NCI-H187 treated with DMSO at 0.1 percent for 48 hours (cell line): Measurements from ENCODE around the gene TMEM59L.

Experiments
- DNase-seq: peaks from one replicate; lab custom pipeline; 2025; lab: John Stamatoyannopoulos, UW

TMEM59L gene

DNA sequence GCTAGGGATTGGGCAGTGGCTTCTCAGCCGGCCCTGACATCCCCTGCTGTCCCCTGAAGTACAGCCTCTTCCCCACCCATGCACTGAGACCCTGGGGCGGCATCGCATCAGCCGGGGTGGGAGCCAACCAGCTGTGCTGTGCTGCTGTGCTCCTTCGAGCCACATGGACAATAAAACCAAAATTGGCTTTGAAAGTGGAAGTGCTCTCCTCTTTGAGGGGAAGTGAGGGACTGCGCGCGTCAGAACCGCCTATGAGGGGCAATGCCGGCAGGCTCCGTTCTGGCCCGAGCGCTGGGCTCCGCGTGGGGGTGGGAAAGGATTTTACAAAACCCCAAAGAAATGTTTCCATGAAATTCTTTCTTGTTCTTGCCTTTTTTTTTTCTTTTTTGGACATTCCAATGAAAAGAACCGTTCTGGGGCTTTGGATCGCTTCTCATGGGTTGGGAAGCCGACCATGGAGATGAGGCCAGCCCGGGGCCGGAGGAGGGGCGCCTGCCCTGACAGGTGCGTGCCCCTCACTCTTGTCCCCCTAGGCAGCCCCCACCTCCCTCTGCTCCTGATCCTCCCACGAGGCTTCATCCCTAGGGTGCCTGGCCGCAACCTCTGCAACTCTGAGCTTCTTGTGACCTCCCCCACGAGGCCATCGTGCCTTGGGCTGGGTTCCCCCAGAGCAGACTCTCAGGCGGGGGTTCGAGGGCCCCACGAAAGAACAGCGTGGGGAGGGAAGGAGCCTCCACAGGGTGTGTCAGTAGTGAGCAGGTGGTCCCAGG, 46.8 kb downstream of the TMEM59L start:
- no peak for DNase-seq

DNA sequence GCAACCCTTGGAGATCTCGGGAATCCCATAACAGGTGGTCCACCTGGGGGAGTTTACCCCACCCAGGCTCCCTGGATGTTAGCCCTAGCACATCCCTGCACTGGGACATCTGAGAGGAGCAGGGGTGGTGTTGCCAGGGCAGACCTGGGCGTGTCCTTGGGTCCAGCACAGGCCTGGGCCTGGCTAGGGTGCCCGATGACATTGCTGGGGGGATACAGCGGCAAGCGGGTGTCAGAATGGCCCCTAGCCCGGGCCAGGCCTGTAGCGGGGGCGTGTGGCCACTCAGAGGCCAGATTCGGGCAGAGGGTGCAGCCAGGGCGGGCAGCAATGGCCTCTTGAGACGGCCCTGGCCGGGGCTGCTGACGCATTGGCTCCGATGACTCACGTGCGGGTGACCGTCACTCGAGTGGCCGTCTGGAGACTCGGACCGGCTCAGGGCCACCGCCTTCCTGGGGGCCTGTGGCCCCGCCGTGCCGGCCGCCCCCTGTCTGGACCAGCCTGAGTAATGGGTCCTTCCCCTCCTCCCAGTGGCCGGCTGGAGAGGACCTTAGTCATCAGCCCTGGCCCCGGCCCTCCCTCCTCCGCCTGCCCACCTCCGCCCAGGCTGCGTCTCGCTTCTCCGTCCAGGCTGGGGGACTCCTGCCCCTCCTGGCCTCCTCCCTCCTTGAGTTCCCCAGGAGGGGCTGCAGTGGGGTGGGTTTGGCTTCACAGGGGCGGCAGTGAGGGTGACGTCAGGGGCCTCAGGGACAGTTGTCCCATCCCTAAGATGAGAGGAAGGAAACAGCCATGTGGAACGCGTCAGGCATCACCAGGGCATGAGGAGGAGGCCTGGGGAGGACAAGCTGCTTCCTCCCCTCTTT, 47.6 kb downstream of the TMEM59L start:
- no peak for DNase-seq

DNA sequence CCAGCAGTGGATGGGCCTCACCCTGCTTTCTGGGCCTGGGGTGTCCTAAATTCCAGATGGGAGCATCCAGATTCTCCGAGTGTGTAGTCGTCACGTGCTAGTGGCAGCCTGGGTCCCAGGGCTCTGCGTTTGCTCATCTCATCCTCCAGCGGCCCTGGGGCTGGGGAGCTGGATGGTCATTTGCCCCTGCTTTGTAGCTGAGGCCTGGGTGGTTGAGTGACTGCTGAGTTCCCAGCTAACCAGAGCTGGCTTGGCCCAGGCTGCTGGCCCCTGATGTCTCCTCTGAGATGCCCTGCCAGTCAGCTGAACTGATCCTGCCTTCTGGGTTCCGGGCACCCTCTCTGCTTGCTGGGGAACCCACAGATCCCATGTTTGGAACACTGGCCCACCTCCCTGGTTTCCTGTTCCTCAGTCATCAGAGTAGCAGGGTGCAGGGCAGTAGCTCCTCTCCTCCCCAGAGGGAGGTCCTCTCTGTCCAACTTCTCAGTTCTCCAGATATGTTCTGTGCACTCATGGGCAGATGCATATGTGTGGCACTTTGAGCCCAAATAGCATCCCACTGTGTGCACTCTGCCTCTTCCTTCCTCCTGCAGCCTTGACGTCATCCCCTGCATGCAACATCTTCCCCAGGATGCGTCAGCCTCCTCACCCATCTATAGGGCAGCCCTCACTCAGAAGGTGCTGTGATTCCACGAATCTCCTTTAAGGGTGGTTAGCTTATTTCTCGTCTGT, 48.4 kb downstream of the TMEM59L start:
- DNase-seq = no peak

DNA sequence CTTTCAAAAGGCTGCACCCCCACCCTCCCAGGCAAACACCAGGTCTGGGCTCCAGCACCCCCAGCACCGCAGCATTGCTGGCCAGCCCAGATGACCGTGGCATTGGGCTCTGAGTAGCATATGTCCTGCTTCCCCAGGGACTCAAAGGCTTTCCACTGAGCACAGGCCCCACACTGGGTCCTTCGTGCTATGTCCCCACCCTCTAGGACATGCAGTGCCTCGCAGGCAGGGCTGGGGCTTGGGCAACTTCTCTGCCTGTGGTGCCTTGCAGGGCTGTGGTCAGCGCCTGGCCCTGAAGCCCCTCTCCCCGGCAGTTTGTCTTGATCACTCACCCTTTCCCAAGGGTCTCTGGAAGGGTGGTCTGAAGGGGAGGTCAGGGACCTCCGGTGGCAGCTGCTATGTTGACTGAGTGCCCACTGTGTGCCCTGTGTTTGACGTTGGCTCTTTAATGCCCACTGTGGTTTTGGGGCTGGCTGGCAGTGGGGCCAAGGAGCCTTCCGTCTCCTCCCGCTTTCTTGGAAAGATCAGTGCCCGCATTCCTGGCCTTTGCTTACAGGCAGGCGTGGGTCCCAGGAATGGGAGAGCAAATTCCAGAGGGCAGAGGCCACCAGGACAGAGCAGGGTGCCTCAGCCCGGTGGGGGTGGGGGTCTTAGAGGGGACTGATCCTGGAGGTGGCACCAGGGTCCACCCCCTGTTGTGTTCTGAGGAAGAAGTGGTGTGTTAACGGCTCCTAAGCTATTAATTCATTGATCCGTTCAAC, 50.5 kb downstream of the TMEM59L start:
- DNase-seq = no peak

DNA sequence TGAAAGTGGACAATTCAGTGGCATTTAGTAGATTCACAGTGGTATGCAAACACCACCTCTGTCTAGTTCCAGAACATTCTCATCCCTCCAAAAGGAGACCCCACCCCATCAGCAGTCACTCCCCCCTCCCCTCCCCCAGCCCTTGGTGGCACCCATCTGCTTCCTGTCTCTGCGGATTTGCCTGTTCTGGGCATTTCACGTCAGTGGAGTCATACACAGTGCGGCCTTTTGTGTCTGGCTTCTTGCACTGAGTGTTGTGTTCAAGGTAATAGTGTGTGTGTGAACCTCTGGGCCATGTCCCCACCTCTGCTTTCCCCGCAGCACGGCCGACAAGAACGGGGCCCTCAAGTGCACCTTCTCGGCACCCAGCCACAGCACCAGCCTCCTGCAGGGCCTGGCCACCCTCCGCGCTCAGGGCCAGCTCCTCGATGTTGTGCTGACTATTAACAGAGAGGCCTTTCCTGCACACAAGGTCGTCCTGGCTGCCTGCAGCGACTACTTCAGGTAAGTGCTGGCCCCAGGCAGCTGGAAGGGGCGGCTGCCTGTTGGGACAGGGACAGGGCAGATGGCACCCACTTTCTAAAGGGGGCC, 51.4 kb downstream of the TMEM59L start:
- DNase-seq = no peak

DNA sequence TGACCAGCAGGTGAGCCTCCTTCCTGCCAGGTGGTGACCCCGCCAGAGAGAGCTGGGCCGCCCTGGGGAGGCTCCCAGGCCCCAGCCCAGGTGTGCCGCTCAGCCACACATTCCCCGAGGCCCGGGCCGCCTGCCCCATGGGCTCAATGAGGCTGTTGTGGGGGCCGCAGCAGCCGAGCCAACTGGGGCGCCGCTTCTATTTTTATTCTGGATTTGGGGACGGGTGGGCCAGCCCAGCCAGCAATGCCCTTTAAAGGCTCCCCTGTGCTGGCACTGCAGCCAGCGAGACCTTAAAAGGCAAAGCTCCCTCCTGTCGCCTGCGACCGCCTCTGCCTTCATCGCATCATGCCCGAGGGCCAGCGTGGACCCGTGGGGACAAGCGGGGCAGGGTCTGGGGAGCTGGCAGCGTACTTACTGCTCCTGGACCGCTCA, 53.1 kb downstream of the TMEM59L start:
- DNase-seq = no peak

DNA sequence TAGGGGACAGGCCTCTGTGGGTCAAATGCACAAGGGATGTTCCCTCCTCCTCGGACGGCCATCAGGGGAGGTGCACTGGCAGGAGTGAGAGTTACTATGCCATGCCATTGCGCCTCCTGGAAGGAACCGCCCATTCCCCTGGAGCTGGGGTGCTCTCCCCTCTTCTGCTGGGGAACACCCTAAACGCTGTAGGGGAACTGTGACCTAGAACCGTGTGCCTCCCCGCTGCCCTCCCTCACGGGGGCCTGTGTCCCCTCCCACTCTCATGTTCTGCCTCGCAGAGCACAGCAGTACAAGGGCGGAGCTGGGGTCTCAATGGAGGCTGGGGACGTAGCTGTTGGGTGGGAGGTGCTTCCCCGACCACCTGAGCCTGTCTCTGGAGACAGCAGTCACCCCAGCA, 53.6 kb downstream of the TMEM59L start:
- DNase-seq = no peak

DNA sequence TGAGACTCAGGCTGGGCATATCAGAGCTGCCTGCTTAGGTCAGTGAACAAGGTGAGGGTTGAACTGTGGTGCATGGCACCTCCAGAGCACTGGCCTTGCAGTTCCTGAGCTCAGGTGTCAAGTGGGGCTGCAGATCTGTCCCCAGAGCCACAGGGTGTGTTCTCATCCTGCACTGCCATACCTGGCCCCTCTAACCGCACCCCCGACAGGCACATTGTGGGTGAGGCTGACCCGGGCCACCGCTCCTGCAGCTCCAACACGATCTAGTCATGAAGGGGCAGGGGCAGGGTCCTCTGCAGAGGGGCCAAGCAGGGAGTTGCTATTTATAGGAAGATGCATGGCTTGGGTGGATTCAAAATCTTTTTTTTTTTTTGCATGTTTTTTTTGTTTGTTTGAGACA, 54.1 kb downstream of the TMEM59L start:
- no peak for DNase-seq

DNA sequence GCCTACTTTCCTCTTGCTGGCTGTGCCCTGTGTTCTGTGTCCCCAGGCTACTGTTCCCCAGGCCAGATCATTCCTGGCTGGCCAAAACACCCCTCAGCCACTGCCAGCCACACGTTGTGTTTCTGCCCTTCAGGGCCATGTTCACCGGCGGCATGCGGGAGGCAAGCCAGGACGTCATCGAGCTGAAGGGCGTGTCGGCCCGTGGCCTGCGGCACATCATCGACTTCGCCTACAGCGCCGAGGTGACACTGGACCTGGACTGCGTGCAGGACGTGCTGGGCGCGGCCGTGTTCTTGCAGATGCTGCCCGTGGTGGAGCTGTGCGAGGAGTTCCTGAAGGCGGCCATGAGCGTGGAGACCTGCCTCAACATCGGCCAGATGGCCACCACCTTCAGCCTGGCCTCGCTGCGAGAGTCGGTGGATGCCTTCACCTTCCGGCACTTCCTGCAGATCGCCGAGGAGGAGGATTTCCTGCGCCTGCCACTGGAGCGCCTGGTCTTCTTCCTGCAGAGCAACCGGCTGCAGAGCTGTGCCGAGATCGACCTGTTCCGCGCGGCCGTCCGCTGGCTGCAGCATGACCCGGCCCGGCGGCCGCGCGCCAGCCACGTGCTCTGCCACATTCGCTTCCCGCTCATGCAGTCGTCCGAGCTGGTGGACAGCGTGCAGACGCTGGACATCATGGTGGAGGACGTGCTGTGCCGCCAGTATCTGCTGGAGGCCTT, 55.0 kb downstream of the TMEM59L start:
- no peak for DNase-seq

DNA sequence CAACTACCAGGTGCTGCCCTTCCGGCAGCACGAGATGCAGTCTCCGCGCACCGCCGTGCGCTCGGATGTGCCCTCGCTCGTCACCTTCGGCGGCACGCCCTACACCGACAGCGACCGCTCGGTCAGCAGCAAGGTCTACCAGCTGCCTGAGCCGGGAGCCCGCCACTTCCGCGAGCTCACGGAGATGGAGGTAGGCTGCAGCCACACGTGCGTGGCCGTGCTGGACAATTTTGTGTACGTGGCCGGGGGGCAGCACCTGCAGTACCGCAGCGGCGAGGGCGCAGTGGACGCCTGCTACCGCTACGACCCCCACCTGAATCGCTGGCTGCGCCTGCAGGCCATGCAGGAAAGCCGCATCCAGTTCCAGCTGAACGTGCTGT, 55.6 kb downstream of the TMEM59L start:
- DNase-seq = no peak

DNA sequence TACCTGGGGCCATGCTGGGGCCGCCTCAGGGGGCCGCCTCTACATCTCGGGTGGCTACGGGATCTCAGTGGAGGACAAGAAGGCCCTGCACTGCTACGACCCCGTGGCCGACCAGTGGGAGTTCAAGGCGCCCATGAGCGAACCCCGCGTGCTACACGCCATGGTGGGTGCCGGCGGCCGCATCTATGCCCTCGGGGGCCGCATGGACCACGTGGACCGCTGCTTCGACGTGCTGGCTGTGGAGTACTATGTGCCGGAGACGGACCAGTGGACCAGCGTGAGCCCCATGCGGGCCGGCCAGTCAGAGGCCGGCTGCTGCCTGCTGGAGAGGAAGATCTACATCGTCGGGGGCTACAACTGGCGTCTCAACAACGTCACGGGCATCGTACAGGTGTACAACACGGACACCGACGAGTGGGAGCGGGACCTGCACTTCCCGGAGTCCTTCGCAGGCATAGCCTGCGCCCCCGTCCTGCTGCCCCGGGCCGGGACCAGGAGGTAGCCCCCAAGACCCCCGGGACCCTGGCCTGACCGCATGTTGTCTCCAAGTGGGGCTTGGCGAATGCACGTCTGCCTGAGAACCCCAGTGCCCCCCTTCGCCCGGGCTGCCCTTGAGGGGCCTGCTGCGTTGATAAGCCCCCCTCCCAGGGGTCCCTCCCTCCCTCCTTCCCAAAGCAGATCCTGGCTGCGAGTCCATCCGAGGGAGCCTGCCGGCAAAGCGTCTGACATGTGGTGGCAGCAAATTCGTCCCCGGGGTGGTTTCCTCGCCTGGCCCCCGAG, 56.3 kb downstream of the TMEM59L start:
- DNase-seq = no peak

DNA sequence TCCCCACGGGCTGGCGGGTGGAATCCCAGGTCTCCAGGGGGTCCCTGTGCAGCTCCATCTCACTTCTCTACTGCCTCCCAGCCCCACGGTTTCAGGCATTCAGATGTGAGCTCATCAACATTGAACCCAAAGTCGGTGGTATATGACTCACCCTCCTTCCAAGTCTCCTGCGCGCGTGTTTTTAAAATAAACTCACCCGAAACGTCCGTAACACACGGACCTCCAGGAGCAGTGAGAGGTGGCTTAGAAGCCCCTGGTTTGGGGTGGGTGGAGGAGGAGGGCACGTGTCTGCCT, 56.8 kb downstream of the TMEM59L start:
- no peak for DNase-seq

DNA sequence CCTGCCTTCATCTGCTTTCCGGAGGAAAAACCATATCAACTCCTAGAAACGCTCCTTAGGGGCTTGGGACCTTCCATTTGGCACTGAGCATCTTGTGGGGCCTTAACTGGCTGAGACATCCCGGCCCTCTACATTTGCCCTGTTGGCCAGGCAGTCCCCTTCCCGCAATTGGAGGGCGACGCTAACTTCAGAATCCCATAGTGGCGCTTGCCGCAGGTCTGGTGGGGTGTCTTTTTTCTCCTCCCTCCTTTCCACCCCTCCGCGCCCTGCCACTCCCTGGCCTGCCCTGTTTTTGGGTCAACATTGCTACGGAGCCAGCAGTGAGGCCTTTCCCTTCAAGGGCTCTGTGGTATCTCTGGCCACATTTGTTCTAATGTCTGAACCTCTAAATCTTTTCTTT, 57.2 kb downstream of the TMEM59L start:
- no peak for DNase-seq

DNA sequence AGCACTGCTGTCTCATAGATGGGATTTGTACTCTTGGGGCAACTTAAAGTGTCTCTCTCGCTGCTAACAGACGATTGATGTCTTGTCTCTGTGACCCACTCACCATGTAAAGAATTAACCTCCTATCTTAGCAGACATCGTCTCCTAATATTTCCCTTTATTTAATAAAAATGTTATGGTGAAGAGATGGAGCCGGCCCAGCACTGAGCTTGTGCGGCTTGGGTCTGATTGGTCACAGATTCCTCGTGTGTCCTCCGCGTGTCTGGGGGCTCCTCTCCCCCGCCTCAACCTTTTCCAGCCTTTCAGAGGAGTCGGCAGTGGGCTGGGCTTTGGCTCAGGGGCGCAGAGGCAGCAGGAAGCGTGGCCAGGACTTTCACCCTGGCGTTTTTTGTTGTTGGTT, 57.6 kb downstream of the TMEM59L start:
- DNase-seq = no peak
